Lower leg skin (tissue), 4 donors: ENCODE results near the gene LAMB4. TPM values are rescaled to one million over a fixed set of nuclear protein-coding genes. Genes with fewer than 3 reads are reported as not detected.

ENCODE experiments used
- DNase-seq, 2 donors: peaks; one replicate each; pipeline ENCODE4 v3.0.0-alpha.2; 2019; ENCODE audit warnings: low spot score in 2 of 2
- H3K4me3 ChIP-seq: fragments of 200-600 bp; sonication (generic); 2 replicates; pipeline ENCODE4 v1.5.1; 2017; ENCODE audit warnings: mild to moderate bottlenecking, low read depth; ENCODE audit not compliant: poor library complexity, severe bottlenecking
- POLR2A ChIP-seq, 2 donors: fragments of 450-650 bp; IDR thresholded peaks; one replicate each; pipeline ENCODE4 v1.6.1; 2016 to 2017; ENCODE audit warnings: antibody characterized with exemption in 2 of 2, mild to moderate bottlenecking in 1 of 2, moderate library complexity in 1 of 2
- WGBS, 2 donors: methylation state at CpG; one replicate each; pipeline ENCODE4 v1.1.5; 2018; 5-methylcytosine and 5-hydroxymethylcytosine counted together
- intact Hi-C: fragments of 100-400 bp; cut with DNase I; formaldehyde crosslinking; loops from one replicate; pipeline ENCODE4 v1.15.0; 2023; ENCODE audit warnings: low total_unique reads
- total RNA-seq, 4 donors: library from RNA; depleted of rRNA; stranded (reverse); fragments of >200 nt; gene quantifications; one replicate each; pipeline ENCODE4 v1.1.0, GENCODE V29; 2016
- TF ChIP-seq, protein P1 (sequence below), 3 donors: fragments of 450-650 bp; IDR thresholded peaks; one replicate each; pipeline ENCODE4 v1.5.1; 2016; ENCODE audit warnings: antibody characterized with exemption in 3 of 3, mild to moderate bottlenecking in 3 of 3, moderate library complexity in 2 of 3

Gene LAMB4
- total RNA-seq, 4 donors from 2014 or later: 125 to 306 (median 156) TPM

- DNase-seq: no peak
- intact Hi-C loops: no loop called here
- no peak for TF ChIP-seq POLR2A (IDR thresholded peaks at IDR 0.05)
- TF ChIP-seq, protein P1, sequence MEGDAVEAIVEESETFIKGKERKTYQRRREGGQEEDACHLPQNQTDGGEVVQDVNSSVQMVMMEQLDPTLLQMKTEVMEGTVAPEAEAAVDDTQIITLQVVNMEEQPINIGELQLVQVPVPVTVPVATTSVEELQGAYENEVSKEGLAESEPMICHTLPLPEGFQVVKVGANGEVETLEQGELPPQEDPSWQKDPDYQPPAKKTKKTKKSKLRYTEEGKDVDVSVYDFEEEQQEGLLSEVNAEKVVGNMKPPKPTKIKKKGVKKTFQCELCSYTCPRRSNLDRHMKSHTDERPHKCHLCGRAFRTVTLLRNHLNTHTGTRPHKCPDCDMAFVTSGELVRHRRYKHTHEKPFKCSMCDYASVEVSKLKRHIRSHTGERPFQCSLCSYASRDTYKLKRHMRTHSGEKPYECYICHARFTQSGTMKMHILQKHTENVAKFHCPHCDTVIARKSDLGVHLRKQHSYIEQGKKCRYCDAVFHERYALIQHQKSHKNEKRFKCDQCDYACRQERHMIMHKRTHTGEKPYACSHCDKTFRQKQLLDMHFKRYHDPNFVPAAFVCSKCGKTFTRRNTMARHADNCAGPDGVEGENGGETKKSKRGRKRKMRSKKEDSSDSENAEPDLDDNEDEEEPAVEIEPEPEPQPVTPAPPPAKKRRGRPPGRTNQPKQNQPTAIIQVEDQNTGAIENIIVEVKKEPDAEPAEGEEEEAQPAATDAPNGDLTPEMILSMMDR (IDR thresholded peaks at IDR 0.05): no peak
- H3K4me3 ChIP-seq: no peak overlapping the region
- WGBS, 2 donors: 70 to 72% methylated on average over 2 of the region's 2 CpGs
Measured at GRCh38 chr7:108020585-108020984, 109.6 kb downstream of the LAMB4 start.

DNA sequence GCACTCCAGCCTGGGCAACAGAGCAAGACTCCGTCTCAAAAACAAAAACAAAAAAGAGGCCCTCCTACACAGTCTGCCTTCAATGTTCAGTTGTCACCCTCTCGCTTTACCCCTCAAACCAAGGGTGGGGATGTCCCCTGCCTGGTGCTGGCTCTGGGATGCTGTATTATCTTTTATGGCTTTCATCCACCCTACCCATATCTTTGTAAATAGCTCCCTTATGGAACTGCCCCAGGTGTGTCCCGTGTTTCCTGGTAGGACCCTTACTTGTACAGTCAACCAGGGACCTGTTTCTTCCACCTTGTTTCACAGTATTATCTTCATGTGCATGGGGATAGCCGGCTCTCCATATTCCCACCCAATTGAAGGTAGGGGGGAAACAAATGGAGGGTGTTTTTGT is 111.5 kb downstream of the LAMB4 start:
- no peak for DNase-seq
- no peak overlapping the region for H3K4me3 ChIP-seq
- 93 to 95% methylated on average over 4 of the region's 4 CpGs for WGBS, 2 donors
- intact Hi-C loops: no loop called here
- TF ChIP-seq, protein P1 (IDR thresholded peaks at IDR 0.05): no peak
- TF ChIP-seq POLR2A (IDR thresholded peaks at IDR 0.05): no peak

GRCh38 chr7:108017776-108018151 is 112.4 kb downstream of the LAMB4 start:
- no peak overlapping the region for H3K4me3 ChIP-seq
- intact Hi-C loops: no loop called here
- 70 to 73% methylated on average over 4 of the region's 4 CpGs for WGBS, 2 donors
- no peak for DNase-seq
- TF ChIP-seq, protein P1 (IDR thresholded peaks at IDR 0.05): no peak
- no peak for TF ChIP-seq POLR2A (IDR thresholded peaks at IDR 0.05)

- WGBS, 2 donors: 44 to 53% methylated on average over 2 of the region's 2 CpGs
- H3K4me3 ChIP-seq: no peak overlapping the region
- no peak for DNase-seq
- intact Hi-C loops: no loop called here
- TF ChIP-seq, protein P1 (IDR thresholded peaks at IDR 0.05): no peak
- no peak for TF ChIP-seq POLR2A (IDR thresholded peaks at IDR 0.05)
Measured at GRCh38 chr7:108016841-108017775, 113.1 kb downstream of the LAMB4 start.

- intact Hi-C loops: no loop called here
- DNase-seq: no peak
- TF ChIP-seq, protein P1 (IDR thresholded peaks at IDR 0.05): no peak
- TF ChIP-seq POLR2A (IDR thresholded peaks at IDR 0.05): no peak
- no peak overlapping the region for H3K4me3 ChIP-seq
- 90% methylated on average over 2 of the region's 2 CpGs for WGBS, 2 donors
Measured at GRCh38 chr7:108015740-108016139, 114.4 kb downstream of the LAMB4 start.
